Neutrophil (primary cell): ENCODE measurements around the gene LRRC3B.

Experiments
- H3K27ac ChIP-seq: fragments of 200-600 bp; sonication (generic); 2 replicates; pipeline ENCODE4 v1.5.1; 2016; ENCODE audit warnings: mild to moderate bottlenecking, moderate library complexity
- H3K27me3 ChIP-seq: fragments of 200-600 bp; sonication (generic); 2 replicates; pipeline ENCODE4 v1.6.0; 2016; ENCODE audit warnings: mild to moderate bottlenecking
- H3K36me3 ChIP-seq: fragments of 200-600 bp; sonication (generic); 2 replicates; pipeline ENCODE4 v1.5.1; 2017
- H3K4me1 ChIP-seq, 2 experiments: fragments of 200-600 bp in 1 of 2; sonication (generic) in 1 of 2; 1 replicate in 1 of 2; 2 replicates in 1 of 2; pipeline versions ENCODE4 v1.5.1 to v1.6.1; 2013 to 2016; ENCODE audit warnings: low read depth in 1 of 2, low read length in 1 of 2, mild to moderate bottlenecking in 1 of 2, moderate library complexity in 1 of 2; ENCODE audit not compliant: control insufficient read depth in 1 of 2, insufficient read depth in 1 of 2
- H3K4me3 ChIP-seq, 2 experiments: fragments of 200-600 bp in 1 of 2; sonication (generic) in 1 of 2; 1 replicate in 1 of 2; 2 replicates in 1 of 2; pipeline ENCODE4 v1.5.1; 2013 to 2016; ENCODE audit warnings: low read depth in 1 of 2, low read length in 1 of 2, mild to moderate bottlenecking in 1 of 2, moderate library complexity in 1 of 2
- H3K9me3 ChIP-seq: fragments of 200-600 bp; sonication (generic); 2 replicates; pipeline ENCODE4 v1.5.1; 2016
- TF ChIP-seq, protein P1 (sequence below): fragments of 200-600 bp; sonication (generic); IDR thresholded peaks from 2 replicates; pipeline ENCODE4 v1.5.1; 2016; ENCODE audit warnings: antibody characterized with exemption

LRRC3B gene

GRCh38 chr3:26687466-26687865 lies 64.9 kb downstream of the LRRC3B start:
- no peaks in the 10 kb centered on the region for H3K27me3 ChIP-seq
- no peaks in the 10 kb centered on the region for H3K4me1 ChIP-seq
- no peaks in the 10 kb centered on the region for H3K36me3 ChIP-seq
- H3K27ac ChIP-seq: no peak overlapping the region
- H3K9me3 ChIP-seq: no peaks in the 10 kb centered on the region
- TF ChIP-seq, protein P1, sequence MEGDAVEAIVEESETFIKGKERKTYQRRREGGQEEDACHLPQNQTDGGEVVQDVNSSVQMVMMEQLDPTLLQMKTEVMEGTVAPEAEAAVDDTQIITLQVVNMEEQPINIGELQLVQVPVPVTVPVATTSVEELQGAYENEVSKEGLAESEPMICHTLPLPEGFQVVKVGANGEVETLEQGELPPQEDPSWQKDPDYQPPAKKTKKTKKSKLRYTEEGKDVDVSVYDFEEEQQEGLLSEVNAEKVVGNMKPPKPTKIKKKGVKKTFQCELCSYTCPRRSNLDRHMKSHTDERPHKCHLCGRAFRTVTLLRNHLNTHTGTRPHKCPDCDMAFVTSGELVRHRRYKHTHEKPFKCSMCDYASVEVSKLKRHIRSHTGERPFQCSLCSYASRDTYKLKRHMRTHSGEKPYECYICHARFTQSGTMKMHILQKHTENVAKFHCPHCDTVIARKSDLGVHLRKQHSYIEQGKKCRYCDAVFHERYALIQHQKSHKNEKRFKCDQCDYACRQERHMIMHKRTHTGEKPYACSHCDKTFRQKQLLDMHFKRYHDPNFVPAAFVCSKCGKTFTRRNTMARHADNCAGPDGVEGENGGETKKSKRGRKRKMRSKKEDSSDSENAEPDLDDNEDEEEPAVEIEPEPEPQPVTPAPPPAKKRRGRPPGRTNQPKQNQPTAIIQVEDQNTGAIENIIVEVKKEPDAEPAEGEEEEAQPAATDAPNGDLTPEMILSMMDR: no peak
- no peak overlapping the region for H3K4me3 ChIP-seq

GRCh38 chr3:26699553-26699952 lies 77.0 kb downstream of the LRRC3B start:
- Histone ChIP-seq H3K4me1 (no peaks in the 10 kb centered on the region), H3K4me3 (no peak overlapping the region), H3K9me3 (no peaks in the 10 kb centered on the region), H3K36me3 (no peaks in the 10 kb centered on the region), H3K27ac (no peak overlapping the region), H3K27me3 (no peaks in the 10 kb centered on the region)
- TF ChIP-seq, protein P1: no peak

DNA sequence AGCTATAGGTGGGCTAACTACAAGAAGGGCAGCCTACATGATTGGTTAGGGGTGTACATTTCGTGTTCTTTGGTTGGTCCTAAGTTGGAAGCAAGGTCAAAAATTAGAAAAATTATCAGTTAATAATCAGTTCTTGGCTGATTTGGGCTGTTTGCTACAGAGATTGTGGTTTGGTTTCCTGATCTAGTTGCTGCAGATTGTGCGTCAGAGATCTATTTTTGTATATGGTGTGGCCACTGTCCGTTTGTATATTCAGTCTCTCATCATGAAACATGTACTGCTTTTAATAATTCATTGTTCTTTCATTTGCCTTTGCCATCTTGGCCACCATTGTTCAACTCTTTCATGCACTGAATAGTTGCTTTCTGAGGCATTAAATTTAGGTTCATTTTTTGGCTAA lies 80.9 kb downstream of the LRRC3B start:
- H3K4me1 ChIP-seq: no peaks in the 10 kb centered on the region

DNA sequence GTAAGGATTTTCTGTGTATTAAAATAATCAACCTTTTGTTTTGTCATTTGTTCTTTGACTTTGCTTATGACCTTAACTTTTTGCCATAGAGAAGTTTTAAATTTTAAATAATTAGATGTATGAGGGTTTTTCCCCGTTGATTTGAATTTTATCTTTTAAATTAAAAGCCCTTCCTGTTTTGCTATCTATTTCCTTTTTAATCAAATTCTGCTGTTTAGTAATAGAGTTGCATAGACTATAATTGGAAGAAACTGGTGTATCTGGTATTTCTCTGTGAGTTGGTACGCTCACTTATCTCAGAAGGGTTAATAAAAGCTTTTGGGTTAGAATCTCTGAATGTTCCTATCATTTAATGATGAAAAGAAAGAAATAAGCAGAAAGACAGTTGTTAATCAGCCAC lies 82.2 kb downstream of the LRRC3B start:
- H3K36me3 ChIP-seq: no peaks in the 10 kb centered on the region
- H3K27ac ChIP-seq: no peak overlapping the region
- TF ChIP-seq, protein P1: no peak
- no peaks in the 10 kb centered on the region for H3K27me3 ChIP-seq
- H3K9me3 ChIP-seq: no peaks in the 10 kb centered on the region
- H3K4me3 ChIP-seq: no peak overlapping the region
- no peaks in the 10 kb centered on the region for H3K4me1 ChIP-seq

More for the DNA sequence above, 80.9 kb downstream of the LRRC3B start:
- H3K27me3 ChIP-seq: no peaks in the 10 kb centered on the region
- no peaks in the 10 kb centered on the region for H3K36me3 ChIP-seq
- no peak overlapping the region for H3K4me3 ChIP-seq
- H3K9me3 ChIP-seq: no peaks in the 10 kb centered on the region
- TF ChIP-seq, protein P1: no peak
- no peak overlapping the region for H3K27ac ChIP-seq

DNA sequence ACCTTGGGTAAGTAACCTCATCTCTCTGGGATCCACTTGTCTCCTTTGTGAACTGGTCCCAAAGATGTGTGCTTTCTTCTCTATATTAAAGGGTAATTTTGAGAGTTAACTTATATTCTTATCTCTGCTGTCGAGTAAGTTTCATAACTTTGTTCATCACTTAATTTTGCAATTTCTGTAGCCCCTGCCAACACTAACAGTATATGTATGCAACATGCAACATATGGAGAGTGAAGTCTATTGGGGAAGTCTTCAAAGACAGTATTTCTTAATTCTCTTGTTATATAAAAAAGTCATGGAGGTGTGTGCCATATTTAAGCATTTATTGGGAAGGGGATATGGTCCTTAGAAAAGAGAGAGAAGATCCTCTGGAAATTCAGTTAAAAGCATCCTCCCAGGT lies 85.9 kb downstream of the LRRC3B start:
- Histone ChIP-seq H3K27me3 (no peaks in the 10 kb centered on the region), H3K9me3 (no peaks in the 10 kb centered on the region), H3K36me3 (no peaks in the 10 kb centered on the region), H3K27ac (no peak overlapping the region), H3K4me1 (no peaks in the 10 kb centered on the region), H3K4me3 (no peak overlapping the region)
- TF ChIP-seq, protein P1: no peak
